ENCODE results near the gene N4BP2L2. TPM values are rescaled to one million over a fixed set of nuclear protein-coding genes. Genes with fewer than 3 reads are reported as not detected.
"Not testable (repeated sequence)": the region's sequence is repeated elsewhere in the genome, so short reads cannot be mapped to it uniquely, and the experiment has no call there.

Gene N4BP2L2
- 260 TPM for total RNA-seq

DNA sequence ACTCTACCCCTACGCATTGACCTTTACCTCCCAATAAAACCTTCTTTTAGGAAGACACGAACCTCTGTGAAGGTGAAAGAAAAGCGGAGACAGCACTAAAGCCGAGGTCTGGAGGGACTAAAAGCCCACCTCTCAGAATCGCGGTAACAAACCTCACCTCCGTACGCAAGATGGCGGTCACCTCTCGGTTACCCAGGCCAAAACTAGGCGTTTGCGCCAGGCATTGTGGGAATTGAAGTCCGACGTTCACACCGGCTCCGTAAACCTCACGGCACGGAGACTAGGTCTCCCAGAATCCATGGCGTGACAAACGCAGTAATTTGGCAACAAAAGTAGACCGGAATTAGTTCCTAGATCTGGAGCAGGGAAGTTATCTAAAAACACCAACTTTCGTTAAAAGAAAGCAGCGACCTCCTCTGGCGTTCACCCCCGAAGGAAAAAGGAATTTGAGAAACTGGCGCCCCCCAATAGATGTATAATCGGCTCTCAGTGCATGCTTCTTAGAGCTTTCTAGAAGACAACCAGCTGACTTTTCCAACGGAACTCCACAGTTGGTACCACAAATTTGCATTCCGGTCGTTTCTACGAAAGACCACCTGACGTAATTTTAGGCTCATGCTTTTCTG lies at the start of gene N4BP2L2:
Gene N4BP2L2 (minus strand): TSS at position 175 of the 626 bp plus-strand sequence. CDS start 1,768 bp downstream, outside the sequence.
- DNase-seq (ENCODE audit: low spot score) (peak; percentile 96), ATAC-seq (peak; percentile 100)
- intact Hi-C loops (cut with DNase I): no loop called here

DNA sequence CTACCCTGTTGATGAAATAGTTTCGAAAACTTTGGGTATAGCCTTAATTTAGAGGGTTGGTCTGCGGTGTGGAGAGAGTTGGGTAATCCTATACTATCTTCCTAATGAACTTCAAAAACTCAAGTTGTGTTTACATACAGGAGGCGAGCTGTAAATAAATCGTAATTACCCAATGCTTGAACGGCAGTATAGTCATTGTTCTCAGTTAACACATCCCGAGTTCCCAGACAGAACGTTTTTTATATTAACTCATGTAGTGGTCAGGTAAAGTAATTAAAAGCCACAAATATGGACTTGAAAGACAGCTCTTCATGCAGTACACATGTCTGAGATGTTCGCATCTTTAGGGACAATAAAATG lies 49.2 kb upstream of the N4BP2L2 start:
- ATAC-seq: peak; percentile 2
- intact Hi-C loops (cut with DNase I): no loop called here
- DNase-seq (ENCODE audit: low spot score): no peak

DNA sequence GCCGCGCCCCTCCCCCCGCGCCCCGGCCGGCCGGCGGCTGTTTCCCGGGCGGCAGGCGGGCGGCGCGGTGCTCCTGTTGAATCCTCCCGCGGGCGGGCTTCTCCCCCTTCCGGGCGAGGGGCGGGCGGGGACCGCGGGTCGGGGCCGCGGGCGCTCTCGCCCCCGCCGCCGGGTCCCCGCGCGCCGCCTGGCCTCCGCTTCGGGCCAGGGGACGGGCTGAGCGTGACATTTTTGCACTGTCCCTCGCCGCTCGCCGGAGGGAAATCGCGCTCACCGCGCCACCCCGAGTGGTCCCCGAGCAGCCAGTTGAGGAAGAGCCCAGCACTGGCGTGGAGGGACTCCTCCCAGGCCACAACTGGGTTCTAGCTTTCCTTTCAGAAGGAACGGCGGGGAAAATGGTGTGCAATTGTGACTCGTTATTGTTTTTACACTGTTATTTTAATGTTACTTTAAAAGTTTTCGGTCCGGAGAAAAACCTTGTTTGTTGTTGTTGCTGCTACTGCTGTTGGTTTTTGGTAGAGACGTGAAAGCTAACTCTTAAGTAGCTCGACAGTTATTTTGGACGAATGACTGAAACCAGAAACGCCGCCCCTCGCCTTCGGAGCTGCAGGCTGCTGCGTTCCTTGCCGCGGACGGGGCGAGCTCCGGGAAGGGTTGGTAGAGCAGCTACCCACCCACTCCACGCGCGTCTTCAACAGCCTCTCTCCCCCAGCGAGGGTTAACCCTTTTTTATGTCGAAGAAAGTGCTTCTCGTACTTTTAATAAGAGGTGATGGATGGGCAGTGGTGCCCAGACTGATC lies 48.6 kb upstream of the N4BP2L2 start:
- intact Hi-C loops (cut with DNase I): no loop called here
- ATAC-seq (peak; percentile 57), DNase-seq (ENCODE audit: low spot score) (peak; percentile 89)

DNA sequence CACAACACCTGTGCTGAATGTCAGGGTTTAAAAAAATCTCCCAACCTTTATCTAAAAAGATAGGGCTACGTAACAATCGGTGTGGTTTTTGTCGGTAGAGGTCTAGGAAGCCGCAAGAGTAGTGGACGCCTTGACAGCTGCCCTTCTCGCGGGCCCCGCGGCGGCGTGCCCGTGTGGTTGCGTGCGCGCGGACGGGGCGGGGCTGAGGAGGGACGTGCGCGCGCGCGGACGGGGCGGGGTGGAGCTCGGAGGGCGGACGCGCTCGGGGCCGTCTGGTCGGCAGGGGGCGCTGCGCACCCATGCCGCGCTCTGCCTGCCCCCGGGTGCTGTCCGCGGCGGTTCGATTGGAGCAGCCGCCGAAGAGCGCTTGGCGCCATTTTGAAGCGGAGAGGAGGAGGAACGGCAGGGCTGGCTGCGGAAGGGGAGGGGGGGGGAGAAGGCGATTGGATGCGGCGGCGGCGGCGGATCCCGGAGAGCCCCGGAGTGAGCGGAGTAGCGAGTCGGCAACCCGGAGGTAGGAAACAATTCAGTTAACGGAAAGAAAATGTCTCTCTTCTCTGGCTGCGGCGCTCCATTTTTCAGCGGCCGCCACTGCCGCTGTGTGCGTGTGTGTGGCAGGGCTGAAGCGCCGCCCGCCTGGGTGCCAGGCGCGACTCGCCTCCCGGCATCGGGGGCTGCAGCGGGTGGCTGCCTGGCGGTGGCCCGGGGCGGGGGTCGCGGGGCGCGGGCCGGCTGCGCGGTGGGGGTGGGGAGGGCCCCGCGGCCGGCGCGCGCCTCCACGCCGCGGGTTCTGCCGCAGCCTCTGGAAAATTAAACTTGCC lies 47.7 kb upstream of the N4BP2L2 start, which contains the start of gene PDS5B:
Gene PDS5B (plus strand): TSS at position 373 of the 821 bp plus-strand sequence. CDS start 62,321 bp downstream, outside the sequence.
- intact Hi-C loops (cut with DNase I): no loop called here
- DNase-seq (ENCODE audit: low spot score) (peak; percentile 96), ATAC-seq (peak; percentile 95)

DNA sequence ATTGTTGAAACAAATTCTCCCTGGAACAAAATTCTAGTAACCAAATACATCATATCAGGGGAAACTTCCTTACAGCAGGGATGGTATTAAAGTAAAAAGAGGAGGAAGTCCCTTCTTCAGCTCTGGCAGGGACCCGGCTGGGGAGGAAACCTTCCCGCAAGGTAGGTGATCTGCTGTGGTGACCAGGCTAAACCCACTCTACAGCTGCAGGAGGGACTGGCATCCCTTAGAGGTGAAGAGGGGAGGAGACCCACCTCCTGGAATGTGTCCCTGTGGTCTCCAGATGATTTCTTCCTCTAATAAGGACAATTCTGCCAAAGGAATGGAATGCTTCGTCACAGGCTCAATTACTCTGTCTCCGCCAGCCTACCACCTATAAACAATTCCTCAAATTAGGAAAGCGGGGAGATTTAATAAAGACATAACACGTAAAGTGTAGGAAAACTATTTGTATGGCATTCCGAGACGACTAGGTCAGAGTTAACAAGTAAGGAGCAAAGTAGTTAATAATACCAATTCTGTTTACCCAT lies 47.0 kb upstream of the N4BP2L2 start:
- no peak for ATAC-seq
- DNase-seq (ENCODE audit: low spot score): peak; percentile 64

DNA sequence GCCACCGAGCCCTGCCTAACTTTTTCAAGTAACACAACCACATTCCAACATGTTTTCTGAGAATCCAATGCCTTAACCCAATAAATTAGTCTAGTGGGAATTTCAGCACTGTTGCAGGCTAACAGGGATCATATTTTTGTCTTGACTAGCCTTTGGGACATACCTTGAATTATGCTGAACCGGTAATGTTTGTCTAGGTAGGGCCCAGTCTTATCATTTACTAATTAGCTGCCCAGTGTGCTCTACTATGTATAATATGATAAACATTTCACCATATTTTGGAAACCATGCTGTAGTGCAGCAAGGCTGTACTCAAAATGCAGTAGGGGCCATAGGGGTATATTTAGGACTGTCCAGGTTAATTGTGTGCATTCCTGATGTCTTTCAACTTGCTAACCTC lies 44.4 kb upstream of the N4BP2L2 start:
- intact Hi-C loops (cut with DNase I): no loop called here
- ATAC-seq (no peak), DNase-seq (ENCODE audit: low spot score) (no peak)

More for the DNA sequence above, 47.0 kb upstream of the N4BP2L2 start:
- intact Hi-C loops (cut with DNase I): no loop called here

DNA sequence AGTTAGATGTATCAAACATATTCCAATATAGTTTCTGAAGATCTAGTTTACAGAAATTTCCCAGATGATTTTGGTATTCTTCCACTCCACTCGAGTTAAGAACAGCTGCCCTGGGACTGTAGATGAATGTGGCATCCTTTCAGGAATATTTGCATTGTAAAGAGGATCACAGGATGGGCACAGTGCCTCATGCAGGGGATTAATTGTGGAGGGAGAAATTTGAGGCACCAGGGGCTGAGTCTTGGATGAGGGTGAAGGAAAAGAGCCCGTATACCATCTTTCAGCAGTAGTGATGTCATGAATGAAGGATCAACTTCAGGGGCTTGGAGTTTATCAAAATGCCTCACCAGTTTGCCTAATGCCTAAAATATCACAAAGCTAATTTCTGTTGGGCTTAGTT lies 43.7 kb upstream of the N4BP2L2 start:
- intact Hi-C loops (cut with DNase I): no loop called here
- DNase-seq (ENCODE audit: low spot score) (no peak), ATAC-seq (no peak)

DNA sequence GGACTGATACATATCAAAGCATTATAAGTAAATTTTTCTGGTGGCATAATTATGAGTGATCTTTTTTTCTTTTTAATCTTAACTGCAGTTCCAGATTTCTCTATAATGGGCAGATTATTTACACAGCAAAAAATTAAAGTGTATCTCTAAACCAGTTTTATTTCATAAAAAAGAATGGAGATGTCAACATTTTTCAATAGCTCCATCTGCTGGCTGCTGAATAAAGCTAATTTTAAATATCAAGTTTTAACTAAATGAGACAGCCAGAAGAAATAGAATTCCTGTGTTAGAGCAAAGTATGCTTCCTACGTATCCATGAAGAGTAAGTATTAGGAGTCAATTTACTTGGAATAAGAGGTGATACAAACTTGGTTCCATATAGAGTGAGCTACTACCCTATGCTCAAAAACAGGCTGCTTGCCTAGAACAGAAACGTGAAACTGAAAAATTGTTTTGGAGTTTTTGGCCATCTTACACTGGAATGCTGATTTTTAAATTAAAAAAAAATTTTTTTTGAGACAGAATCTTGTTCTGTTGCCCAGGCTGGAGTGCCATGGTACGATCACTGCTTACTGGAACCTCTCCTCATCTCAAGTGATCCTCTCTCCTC lies 42.7 kb upstream of the N4BP2L2 start:
- DNase-seq (ENCODE audit: low spot score): no peak
- ATAC-seq: no peak
- intact Hi-C loops (cut with DNase I): no loop called here

DNA sequence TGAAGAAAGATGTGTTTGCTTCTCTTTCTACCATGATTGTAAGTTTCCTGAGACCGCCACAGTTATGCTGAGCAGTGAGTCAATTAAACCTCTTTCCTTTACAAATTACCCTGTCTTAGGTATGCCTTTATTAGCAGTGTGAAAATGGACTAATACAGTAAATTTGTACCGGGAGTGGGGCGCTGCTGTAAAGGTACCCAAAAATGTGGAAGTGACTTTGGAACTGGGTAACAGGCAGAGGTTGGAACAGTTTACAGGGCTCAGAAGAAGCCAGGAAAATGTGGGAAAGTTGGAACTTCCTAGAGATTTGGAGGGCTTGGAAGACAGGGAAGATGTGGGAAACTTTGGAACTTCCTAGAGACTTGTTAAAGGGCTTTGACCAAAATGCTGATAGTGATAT lies 38.4 kb upstream of the N4BP2L2 start:
- ATAC-seq: no peak
- intact Hi-C loops (cut with DNase I): no loop called here
- no peak for DNase-seq (ENCODE audit: low spot score)

DNA sequence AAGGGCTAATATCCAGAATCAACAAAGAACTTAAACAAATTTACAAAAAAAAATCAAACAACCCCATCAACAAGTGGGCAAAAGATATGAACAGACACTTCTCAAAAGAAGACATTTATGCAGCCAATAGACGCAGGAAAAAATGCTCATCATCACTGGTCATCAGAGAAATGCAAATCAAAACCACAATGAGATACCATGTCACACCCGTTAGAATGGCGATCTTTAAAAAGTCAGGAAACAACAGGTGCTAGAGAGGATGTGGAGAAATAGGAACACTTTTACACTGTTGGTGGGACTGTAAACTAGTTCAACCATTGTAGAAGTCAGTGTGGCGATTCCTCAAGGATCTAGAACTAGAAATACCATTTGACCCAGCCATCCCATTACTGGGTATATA lies 37.1 kb upstream of the N4BP2L2 start:
- DNase-seq (ENCODE audit: low spot score); ATAC-seq; intact Hi-C loops (cut with DNase I): not testable (repeated sequence)

DNA sequence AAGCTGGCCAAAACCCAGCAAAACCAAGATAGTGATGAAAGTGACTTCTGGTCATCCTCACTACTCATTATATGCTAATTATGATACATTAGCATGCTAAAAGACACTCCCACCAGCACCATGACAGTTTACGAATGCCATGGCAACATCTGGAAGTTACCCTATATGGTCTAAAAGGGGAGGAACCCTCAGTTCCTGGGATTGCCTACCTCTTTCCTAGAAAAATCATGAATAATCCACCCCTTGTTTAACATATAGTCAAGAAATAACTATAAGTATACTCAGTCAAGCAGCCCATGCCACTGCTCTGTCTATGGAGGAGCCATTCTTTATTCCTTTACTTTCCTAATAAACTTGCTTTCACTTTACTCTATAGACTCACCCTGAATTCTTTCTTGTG lies 22.2 kb upstream of the N4BP2L2 start:
- intact Hi-C loops (cut with DNase I); DNase-seq (ENCODE audit: low spot score); ATAC-seq: not testable (repeated sequence)

DNA sequence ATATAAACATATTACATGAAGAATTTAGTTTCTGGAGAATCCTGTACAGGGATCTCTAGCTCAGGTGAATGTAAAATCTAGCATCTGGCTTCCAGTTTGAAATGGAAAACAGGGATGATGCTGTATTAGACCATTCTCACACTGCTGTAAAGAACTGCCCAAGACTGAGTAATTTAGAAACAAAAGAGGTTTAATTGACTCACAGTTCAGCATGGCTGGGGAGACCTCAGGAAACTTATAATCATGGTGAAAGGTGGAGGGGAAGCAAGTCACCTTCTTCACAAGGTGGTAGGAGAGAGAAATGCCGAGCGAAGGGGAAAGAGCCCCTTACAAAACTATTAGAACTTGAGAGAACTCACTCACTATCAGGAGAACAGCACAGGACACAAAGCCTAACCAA lies 17.0 kb upstream of the N4BP2L2 start:
- intact Hi-C loops (cut with DNase I): no loop called here
- DNase-seq (ENCODE audit: low spot score) (no peak), ATAC-seq (no peak)

DNA sequence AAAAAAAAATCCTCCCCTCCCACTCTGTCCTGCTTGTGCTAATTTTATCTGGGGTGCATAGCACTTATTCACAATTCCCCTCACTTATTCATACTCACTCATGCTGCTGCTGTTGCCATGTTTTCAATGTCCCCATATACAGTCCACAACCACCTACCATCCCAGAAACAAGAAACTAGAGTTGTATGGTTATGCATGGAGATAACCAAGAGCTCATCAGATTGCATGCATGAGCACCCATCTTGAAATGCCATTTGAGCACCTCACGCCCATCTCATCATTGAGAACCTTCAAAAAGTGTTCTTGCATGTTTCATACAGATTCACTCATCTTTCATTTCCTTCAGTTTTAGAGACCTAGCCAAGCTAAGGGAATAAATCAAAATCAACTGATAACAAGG lies 15.1 kb upstream of the N4BP2L2 start:
- no peak for ATAC-seq

DNA sequence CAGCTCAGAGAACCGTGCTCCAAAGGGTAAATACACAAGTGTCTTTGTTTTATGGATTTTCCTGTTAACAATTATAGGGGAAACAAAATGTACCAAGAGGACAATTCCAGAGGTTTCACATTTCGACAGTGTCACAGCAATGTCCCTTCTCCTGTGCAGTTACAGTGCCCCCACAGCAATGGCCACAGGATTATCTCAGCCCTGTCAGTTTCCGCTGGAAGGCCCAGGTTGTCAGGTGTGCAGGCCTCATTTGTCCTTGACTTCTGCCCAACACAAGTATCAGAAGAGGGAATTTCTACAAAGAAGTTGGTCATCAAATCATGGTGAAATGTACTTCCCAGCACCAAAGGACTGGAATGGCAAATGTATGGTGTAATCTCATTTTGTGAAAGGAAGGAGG lies 11.2 kb upstream of the N4BP2L2 start:
- intact Hi-C loops (cut with DNase I): no loop called here

More for the DNA sequence above, 15.1 kb upstream of the N4BP2L2 start:
- intact Hi-C loops (cut with DNase I): no loop called here
- no peak for DNase-seq (ENCODE audit: low spot score)

DNA sequence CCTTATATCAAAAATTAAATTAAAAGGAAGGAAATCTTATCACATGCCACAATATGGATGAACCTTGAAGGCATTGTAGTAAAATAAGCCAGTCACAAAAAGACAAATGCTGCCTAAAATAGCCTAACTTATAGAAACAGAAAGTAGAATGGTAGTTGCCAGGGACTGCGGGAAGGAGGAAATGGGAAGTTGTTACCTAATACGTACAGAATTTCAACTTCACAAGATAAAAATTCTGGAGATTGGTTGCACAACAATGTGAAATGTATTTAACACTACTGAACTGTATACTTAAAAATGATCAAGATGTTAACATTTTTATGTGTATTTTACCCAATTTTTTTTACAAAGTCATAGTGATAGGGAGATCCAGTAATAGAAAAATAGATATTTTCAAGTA lies 10.2 kb upstream of the N4BP2L2 start:
- DNase-seq (ENCODE audit: low spot score) (no peak), ATAC-seq (no peak)
- intact Hi-C loops (cut with DNase I): no loop called here

More for the DNA sequence above, 11.2 kb upstream of the N4BP2L2 start:
- no peak for ATAC-seq
- DNase-seq (ENCODE audit: low spot score): no peak

DNA sequence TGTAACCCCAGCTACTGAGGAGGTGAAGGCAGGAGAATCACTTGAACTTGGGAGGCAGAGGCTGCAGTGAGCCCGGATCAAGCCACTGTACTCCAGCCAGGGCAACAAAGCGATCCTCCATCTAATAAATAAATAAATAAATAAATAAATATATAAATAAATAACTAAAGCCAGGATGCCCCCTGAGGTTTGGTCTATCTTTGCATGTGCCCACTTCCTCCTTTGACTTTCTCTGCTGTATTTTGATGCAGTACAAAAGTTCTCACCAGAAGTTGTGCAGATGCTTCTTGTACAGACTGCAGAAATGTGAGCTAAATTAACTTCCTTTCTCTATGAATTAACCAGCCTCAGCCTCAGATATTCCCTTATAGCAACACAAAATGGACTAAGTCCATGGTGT lies 6.5 kb upstream of the N4BP2L2 start:
- no peak for ATAC-seq
- no peak for DNase-seq (ENCODE audit: low spot score)
- intact Hi-C loops (cut with DNase I): no loop called here

DNA sequence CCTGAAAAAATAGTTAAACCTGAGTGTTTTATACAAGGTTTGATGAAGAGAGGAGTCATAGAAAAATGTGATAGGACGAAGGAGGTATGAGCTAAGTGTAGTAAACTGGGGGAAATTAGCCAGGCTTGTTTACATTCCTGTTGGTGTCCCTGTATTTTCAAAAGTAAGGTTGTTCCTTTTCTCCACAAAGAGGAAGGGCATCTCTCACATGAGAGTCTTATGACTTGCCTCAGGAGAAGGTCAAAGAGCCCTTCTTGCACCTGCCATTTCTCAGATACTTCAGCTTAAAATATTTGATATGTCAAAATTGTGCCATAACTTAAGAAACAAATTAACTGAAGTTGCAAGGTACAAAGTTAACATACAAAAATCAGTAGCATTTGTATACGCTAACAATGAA lies 3.6 kb upstream of the N4BP2L2 start:
- DNase-seq (ENCODE audit: low spot score) (no peak), ATAC-seq (no peak)
- intact Hi-C loops (cut with DNase I): no loop called here

DNA sequence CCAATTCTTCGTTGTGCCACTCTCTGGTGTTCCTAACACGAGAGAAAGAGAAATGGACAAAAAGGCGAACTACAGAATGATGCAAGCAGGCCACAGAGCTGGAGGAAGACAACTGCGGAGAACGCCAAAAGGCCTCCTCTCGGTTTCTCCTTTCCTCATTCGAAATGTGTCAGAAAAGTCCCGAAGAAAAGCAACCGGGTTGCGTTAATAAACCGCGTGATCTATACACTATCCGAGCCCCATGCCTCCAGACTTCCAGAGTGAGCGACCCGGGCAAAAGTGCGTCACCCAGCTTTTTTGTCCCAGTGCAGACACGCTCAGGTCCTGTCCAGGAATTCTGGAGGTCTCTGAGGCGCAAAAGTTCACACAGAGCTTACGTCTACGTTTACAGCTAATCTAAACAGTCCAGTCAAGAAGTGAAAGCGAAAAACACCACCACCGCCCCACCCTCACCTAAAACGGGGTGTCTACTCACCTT lies 413 bp downstream of the N4BP2L2 start:
- peak; percentile 67 for DNase-seq (ENCODE audit: low spot score)
- peak; percentile 63 for ATAC-seq
- intact Hi-C loops (cut with DNase I): no loop called here

Data from sciatic nerve (tissue), 2 donors.